GM19438 (cell line): Measurements from ENCODE around the gene BDH1.
A peak's percentile ranks its signal among the peaks of the same experiment; 100 is the strongest.
"Not testable (repeated sequence)": the region's sequence is repeated elsewhere in the genome, so short reads cannot be mapped to it uniquely, and the experiment has no call there.

Experiments
- ATAC-seq: cut with Tn5 transposase; IDR thresholded peaks from one replicate; pipeline ENCODE4 v1.9.1; 2021; ENCODE audit warnings: low read depth; ENCODE audit not compliant: unreplicated experiment

Gene BDH1, protein sequence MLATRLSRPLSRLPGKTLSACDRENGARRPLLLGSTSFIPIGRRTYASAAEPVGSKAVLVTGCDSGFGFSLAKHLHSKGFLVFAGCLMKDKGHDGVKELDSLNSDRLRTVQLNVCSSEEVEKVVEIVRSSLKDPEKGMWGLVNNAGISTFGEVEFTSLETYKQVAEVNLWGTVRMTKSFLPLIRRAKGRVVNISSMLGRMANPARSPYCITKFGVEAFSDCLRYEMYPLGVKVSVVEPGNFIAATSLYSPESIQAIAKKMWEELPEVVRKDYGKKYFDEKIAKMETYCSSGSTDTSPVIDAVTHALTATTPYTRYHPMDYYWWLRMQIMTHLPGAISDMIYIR

DNA sequence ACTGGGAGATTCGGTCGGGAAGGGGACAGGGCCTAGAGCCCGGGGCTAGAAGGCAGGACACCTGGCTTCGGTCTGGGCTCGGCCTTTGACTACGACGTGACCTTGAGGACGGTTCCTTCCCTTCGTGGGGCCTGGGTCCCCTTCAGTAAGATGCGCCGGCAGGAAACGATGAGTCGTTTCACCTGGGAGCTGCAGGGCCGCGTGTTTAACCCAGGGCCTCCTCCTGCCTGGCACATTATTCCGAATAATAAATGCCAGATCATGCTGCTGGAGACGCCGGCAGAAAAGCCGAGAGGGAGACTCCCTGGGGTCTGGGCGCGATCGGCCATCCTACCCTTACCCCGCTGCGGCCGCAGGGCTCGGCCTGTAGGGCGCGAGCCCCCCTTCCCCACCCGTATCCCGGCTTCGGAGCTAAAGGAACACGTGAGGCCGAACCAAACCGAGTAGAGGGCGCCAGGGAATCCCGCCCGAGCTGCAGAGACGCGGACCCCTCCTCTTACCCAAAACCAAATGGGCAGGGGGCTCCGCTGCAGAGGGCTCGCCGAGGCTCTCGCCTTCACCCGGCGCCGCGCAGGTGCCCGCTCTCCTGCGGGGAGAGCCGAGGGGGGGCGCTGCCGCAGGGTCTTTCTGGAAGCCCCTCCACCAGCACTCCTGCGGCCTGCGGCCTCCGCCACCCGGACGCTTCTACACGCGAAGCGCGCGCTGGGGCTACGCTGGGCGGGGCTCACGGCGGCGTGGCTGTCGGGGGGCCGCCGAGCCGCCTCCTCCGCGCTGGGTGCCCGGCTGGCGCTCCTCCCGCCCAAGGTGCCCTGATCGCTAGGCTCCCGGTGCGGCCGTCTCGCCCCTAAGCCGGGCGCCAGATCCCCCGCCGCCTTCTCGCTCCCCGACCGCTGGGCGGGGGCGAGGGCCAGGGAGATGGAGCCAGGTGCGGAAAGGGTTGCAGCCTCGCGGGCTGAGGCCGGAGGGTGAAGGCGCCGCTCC, at the start of gene BDH1:
Gene BDH1 (minus strand): TSS at position 688 of the 981 bp plus-strand sequence. CDS start 9,525 bp downstream, outside the sequence.
- ATAC-seq, result peak; percentile 33

DNA sequence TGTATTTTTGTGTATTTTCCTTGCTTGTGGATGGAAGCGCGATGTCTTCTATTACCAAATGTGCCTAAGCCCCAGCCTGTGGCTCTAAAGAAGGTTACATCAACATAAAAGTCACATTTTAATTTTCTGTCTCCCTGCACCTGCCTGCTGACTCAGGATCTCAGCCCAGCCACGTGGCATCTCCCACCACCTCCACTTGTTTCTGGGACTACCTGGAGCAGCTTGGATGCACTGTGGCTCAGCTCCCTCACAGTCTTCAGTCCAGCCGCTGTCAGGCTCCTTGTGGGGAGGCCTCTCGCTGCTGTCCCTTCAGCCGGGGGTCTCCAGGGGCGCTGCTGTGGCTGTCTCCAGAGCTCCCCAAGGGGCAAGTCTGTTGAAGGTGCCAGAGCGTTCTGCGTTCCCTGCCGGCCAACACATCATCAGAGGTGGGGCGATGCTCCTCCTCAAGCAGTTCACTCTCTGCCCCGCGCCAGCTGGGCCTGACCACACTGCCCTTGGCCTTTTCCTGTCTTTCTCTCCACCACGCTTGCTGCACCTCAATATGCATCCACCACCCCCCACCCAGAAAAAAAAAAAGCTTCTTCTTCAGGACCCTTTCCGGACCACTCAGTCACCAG, 47.7 kb upstream of the BDH1 start:
- no peak for ATAC-seq

DNA sequence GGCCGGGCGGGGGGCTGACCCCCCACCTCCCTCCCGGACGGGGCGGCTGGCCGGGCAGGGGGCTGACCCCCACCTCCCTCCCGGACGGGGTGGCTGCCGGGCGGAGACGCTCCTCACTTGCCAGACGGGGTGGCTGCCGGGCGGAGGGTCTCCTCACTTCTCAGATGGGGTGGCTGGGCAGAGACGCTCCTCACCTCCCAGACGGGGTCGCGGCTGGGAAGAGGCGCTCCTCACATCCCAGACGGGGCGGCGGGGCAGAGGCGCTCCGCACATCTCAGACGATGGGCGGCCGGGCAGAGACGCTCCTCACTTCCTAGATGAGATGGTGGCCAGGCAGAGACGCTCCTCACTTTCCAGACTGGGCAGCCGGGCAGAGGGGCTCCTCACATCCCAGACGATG, 46.6 kb upstream of the BDH1 start:
- not testable (repeated sequence) for ATAC-seq

DNA sequence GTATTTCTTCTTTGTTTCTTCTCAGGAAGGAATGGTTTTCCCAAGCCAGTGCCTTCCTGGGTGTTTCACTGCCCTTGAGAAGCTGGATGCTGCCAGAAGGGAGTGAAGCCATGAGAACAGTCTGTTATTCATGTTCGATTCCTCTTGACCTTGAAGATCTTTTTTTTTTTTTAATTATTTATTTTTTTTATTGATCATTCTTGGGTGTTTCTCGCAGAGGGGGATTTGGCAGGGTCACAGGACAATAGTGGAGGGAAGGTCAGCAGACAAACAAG, 45.7 kb upstream of the BDH1 start:
- not testable (repeated sequence) for ATAC-seq

DNA sequence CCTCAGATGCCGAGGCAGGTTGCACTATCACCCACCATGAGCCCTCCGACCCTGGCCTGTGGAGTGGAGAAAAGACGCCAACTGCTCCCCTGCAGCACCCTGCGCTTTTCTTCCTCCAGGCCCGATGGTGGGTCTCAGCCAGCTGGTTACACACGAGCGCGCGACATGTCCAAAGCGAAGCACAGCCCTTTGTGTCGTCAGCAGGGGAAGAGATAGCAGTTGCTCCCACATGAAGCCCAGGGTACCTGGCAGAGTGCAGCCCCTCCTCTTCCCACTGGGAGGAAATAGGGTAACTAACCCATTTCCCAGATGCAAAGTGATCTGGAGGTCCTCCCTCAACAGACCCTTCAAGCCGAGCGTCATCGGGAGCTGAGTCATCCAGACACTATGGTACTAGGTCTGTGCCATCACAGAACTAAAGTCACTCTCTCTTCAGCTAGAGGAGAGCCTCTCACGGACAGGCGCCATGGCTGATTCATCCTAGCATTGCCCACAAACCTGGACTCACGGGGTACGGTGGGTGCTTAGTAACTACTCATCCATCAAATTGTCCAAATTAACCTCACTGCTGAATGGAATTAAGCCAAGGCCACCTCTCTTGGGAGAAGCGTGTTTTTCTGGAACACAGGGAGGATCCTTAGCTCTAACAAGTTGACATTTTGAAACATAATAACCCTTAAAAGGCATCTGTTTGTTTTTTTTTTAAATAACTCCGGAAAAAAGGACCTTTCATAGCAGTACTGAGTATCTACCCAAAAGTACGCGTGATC, 45.2 kb upstream of the BDH1 start:
- ATAC-seq, result no peak

DNA sequence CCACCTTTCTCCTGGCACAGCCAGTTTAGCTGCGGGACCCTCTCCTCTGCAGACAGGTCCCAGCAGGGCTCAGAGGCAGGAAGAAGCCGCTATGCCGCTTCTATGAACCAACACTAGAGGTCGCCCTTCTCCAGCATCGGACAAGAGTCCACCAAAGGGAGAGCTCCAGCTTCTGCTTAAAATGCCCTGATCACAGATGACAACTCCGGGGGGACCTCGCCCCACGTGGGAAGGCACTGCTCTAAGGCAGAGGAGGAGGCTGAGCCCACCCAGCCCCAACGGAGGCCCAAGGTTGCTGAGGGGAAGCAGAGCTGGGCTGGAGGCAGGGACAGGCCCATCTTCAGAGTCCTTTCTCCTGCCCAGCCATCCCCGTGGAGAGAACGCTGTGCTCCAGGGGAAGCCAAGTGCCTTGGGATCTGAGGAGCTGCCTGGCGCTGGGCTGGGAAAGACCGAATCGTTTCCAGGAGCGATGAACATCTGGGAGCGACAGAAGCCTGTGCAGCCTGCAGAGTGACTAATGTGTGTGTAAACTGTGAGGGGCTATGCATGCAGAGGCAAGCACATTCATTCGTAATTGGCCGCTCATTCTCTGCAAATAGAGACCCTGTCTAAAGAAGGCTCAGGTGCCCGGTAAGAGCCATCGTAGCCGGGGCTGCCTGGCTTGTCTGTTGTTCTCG, 43.5 kb upstream of the BDH1 start:
- ATAC-seq, result peak; percentile 89

DNA sequence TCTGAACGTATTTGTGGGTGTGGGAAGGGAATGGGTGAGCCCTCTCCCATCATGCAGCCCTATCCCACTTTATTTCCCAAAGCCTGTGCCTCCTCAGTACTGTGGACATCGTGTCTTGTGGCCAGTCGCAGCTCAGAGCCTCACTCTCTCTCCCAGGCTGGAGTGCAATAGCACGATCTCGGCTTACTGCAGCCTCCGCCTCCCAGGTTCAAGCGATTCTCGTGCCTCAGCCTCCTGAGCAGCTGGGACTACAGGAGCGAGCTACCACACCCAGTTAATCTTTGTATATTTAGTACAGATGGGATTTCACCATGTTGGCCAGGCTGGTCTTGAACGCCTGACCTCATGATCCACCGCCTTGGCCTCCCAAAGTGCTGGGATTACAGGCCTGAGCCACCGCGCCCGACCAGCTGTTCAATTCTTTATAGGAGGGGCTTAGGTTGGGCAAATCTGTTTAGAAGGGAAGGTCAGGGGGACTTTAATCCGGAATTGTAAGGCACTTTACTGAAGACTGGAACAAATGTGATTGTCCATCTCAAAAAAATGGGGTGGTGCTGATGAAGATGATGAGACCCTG, 42.7 kb upstream of the BDH1 start:
- no peak for ATAC-seq

DNA sequence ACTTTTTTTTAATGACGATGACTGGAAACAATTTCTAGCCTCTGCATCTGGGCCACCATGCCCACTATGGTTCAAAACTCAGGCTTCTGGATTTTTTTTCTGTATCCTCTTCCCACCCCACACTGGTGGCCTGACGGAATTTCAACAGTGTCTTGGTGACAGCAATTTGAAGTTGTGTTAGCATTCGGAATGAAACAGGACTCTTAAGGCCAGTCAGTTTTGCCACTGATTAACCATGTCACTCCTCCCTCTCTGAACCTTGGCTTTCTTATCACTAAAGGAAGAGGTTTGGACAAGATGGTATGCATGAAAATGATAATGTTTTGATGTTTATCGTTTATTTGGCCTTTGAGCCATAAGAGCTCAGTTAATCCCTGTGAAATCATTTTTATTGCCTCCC, 41.6 kb upstream of the BDH1 start:
- ATAC-seq, result no peak

DNA sequence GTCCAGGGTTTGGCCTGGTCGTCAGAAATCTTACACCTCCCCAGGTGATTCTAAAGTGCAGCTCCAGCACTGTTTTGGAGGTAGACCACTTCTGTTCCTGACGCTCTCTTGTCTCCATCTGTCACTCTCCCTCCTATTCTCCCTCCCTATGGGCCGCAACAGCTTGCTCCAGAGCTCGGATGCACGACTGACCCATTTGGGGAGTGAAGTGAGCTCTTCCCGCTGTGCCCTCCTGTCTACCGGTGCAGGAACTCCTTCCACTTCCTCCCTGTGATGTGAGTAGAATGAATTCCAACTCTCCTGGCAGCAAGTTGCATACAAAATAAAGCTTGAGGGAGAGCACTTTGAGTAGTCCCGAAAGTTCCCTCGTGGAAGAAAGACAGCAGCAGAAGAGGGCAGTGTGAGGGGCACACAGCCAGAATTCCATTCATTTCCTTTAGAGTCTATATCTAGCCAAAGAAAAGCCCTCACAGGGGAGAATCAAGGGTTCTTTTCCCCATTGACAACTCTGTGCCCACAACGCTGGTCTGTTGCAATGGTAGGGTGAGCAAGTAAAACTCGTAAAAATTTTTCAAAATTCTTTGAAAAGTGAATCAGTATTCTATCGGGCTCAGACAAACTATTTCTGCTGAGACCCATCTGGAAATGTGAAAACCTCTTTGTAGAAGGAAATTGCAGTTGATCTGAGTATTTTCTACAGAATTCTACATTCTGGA, 39.9 kb upstream of the BDH1 start:
- ATAC-seq, result no peak

DNA sequence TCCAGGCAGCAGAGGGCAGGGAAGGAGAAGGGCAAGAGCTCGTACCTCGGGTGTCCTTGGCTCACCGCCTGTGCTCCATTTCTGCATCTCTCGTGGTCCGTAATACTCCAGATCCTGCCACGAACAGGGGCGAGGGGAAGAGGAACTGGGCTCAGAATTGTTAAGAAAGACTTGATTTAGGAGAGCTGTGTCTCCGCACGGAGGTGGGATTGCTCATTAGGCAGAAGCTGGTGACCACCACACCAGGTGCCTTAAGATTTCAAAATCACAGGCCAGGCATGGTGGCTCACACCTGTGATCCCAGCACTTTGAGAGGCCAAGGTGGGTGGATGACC, 37.2 kb upstream of the BDH1 start:
- no peak for ATAC-seq

DNA sequence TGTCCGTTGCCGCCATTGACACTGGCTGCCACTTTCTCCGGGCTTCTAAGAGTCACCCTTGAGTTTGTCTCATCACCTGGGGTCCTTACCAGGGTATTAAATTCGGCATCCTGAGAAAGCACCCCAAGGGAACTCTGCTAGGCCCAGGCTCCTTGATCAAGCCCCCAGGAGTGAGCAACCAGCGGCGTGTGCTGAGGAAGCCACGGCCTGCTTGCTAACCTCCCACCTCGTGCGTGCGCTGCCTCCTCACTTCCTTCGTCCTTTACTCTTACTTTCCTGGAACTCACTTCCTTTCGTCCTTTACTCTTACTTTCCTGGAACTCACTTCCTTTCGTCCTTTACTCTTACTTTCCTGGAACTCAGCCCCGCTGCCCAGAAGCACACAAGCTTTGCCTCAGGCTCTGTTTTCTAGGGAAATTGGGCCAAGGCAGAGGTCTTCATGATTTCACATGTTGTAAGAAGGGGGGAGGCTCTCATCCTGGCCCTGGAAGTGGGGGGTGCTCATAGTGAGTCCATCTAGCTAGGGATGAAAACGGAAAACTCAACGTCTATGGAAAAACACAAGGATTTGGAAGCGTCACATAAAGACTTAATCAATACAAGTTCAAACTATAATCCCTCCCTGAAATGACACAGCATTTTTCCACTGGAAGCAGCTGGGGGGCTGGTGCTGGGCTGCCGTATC, 36.7 kb upstream of the BDH1 start:
- no peak for ATAC-seq

DNA sequence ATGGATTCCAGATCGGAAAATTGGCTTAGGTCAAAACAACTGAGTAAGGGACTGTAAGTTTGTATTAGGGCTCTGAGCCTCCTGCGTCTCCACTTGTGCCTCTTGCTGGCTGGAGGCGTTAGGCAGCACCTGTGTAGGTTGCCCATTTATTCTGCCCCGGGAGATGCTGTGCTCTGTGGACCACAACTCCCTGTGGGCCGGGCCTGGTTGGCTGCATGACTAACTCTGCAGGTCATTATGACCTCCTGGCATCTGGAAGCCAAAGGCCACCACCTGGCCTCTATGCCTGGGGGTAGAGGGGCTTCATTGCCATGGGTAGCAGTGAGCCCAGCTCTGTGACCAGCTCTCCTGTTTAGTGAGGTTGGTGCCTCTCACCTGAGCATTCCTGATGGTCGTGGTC, 36.0 kb upstream of the BDH1 start:
- ATAC-seq, result no peak

DNA sequence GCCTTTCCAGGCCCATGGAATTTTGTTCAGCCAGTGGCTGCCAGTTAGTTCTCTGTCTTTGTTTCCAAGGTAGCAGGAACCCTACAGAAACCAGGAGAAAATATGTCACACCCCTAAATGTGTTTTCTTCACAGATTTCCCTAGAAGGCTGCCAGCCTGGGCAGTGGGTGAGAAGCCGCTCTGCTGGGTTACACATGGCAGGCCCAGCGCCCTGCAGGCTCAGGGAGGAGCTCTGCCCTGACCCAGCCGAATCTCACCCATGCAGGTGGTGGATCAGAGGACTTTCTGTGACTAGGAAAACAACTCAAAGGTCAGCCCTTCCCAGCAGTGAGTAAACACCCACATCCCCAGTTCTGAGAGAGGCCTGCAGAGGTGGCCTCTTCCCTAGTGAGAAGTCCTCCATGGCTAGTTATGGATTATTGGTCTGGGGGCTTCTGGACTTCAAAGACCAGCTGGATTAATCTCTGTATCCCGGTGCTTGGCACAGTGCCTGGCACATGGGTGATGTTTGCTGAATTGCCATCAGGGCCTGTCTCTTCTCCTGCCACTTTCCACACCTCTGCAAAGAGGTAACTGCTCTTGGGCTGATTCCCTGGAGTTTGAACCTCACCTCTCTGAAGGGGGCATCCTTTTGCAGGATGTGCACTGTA, 34.7 kb upstream of the BDH1 start:
- no peak for ATAC-seq

DNA sequence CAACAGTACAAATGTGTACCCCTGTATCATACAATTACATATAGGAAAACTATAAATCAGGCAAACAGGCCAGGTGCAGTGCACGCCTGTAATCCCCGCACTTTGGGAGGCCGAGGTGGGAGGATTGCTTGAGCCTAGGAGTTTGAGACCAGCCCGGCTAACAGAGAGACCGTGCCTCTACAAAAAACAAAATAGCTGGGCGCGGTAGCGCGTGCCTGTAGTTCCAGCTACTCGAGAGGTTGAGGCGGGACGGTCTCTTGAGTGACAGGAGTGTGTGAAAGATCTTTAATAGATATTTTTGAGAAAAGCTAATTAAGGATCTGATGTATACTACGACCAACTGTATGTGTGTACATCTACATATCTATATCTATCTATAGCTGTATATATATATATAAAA, 33.8 kb upstream of the BDH1 start:
- no peak for ATAC-seq

DNA sequence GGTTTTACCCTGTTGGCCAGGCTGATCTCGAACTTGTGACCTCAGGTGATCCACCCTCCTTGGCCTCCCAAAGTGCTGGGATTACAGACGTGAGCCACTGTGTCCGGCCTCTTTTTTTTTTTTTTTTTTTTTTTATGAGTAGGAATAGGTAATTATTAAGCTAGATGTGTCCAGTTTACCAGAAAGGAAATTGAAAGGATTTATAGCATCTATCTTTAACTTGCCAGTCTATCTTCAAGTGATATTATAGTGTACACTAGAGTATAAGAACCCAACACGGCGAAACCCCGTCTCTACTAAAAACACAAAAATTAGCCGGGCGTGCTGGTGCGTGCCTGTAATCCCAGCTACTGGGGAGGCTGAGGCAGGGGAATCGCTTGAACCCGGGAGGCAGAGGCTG, 31.0 kb upstream of the BDH1 start:
- ATAC-seq, result not testable (repeated sequence)

DNA sequence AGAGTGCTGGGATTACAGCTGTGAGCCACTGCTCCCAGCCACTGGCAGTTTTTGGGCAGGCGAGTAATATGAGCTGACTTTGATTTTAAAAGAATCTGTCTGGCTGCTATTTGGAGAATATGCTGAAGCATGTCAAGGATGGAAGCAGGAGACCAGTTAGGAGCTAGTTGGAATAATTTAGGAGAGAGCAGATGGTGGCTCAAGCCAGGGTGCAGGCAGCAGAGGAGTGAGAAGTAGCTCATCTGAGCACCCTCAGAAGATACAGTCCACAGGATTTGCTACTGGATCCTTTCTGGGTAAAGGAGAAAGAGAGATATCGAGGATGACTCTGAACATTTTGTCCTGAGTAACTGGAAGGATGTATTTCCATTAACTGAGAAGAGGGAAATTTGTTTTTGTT, 30.4 kb upstream of the BDH1 start:
- no peak for ATAC-seq

DNA sequence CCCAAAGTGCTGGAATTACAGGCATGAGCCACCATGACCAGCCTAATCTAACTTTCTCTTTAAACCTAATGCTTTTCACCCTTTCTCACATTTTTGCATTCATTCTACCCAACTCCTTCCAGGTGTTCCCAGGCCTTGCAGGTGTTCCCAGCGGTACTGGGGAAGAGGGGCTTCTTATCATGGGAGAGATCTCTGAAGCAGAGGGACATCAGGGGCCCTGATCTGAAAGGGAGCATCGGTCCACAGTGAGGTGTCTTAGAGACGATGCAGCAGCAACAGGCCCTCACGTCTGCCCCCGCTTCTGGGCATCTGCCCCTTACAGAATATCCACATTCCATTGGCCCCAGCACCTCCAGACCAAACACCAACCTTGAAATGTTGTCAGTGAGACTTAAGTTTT, 29.0 kb upstream of the BDH1 start:
- no peak for ATAC-seq

DNA sequence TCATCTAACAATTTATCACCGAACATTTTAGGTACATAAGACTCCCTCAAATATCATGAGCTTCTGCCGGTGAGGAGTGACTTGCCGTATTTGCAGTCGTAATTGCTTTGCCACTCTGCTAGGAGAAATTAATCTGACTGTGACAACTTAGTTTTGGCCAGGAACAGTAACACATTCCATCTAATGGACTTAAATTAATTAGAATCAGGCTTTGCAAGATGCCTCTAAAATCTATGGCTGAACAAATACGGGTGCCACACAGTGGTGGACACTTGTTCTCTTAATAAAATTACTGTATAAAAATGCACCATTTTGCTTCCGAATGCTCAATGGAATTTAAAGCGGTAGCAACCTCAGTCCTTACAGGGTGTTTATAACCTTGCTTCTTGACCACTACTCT, 27.6 kb upstream of the BDH1 start:
- no peak for ATAC-seq
